Thyroid gland (tissue), 4 donors: ENCODE measurements around the gene ELP4. TPM values are rescaled to one million over a fixed set of nuclear protein-coding genes. Genes with fewer than 3 reads are reported as not detected.

ENCODE experiments used
- DNase-seq, 2 donors: peaks; one replicate each; pipeline ENCODE4 v3.0.0-alpha.2; 2019
- H3K27ac ChIP-seq, 3 donors: fragments of 200-600 bp; sonication (generic); 1 replicate in 2 of 3; 2 replicates in 1 of 3; pipeline ENCODE4 v1.5.1; 2016 to 2019; ENCODE audit warnings: mild to moderate bottlenecking in 1 of 3, moderate library complexity in 1 of 3
- H3K27me3 ChIP-seq: fragments of 200-600 bp; sonication (generic); one replicate; pipeline ENCODE4 v1.5.1; 2019
- H3K36me3 ChIP-seq, 2 donors: fragments of 200-600 bp; sonication (generic); one replicate each; pipeline ENCODE4 v1.5.1; 2016 to 2019
- H3K4me1 ChIP-seq, 2 donors: fragments of 200-600 bp; sonication (generic); one replicate each; pipeline ENCODE4 v1.5.1; 2017 to 2019
- H3K4me3 ChIP-seq, 3 donors: fragments of 200-600 bp; sonication (generic); replicated peaks in 1 of 3; 1 replicate in 2 of 3; 2 replicates in 1 of 3; pipeline ENCODE4 v1.5.1; 2016; ENCODE audit warnings: mild to moderate bottlenecking in 1 of 3
- H3K9me3 ChIP-seq: fragments of 200-600 bp; sonication (generic); one replicate; pipeline ENCODE4 v1.5.1; 2017
- POLR2A ChIP-seq, 2 donors: fragments of 450-650 bp; IDR thresholded peaks; one replicate each; pipeline ENCODE4 v1.6.1; 2017; ENCODE audit warnings: antibody characterized with exemption in 2 of 2, mild to moderate bottlenecking in 2 of 2, moderate library complexity in 1 of 2
- WGBS, 2 donors: methylation state at CpG; one replicate each; pipeline ENCODE4 v1.1.5; 2017; 5-methylcytosine and 5-hydroxymethylcytosine counted together
- intact Hi-C: fragments of 100-400 bp; cut with DNase I; formaldehyde crosslinking; loops from one replicate; pipeline ENCODE4 v1.15.1; 2023
- total RNA-seq, 4 donors: library from RNA; depleted of rRNA; stranded (reverse); fragments of >200 nt; gene quantifications; one replicate each; pipeline ENCODE4 v1.2.3, GENCODE V29; 2016
- TF ChIP-seq, protein P1 (sequence below), 6 experiments: fragments of 200-600 bp in 3 of 6; fragments of 450-650 bp in 3 of 6; sonication (generic) in 3 of 6; IDR thresholded peaks; one replicate each; pipeline ENCODE4 v1.5.1; 2016 to 2019; ENCODE audit warnings: antibody characterized with exemption in 6 of 6, mild to moderate bottlenecking in 2 of 6, inconsistent platforms in 1 of 6, moderate library complexity in 1 of 6

The ELP4 gene
- total RNA-seq, 4 donors from 2014 or later = 27.4 to 36.5 (median 33.0) TPM

DNA sequence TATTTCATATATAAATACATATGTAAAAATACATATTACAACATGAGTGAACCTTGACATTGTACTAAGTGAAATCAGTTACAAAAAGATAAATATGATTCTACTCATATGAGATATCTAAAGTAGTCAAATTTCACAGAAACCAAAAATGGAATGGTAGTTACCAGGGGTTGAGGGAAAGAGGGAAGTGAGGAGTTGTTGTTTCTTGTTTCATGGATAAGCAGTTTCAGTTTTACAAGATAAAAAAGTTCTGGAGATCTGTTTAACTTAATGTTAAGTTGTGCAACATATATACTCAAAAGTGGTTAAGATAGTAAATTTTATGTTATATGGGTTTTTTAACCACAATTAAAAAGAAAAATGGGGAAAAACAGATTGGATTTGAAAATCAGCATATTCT lies 107.7 kb downstream of the ELP4 start:
- H3K4me3 ChIP-seq = no peak overlapping the region
- no peaks in the 10 kb centered on the region for H3K4me1 ChIP-seq
- H3K27ac ChIP-seq = no peak overlapping the region
- no peaks in the 10 kb centered on the region for H3K9me3 ChIP-seq
- no peak for DNase-seq
- TF ChIP-seq, protein P1, sequence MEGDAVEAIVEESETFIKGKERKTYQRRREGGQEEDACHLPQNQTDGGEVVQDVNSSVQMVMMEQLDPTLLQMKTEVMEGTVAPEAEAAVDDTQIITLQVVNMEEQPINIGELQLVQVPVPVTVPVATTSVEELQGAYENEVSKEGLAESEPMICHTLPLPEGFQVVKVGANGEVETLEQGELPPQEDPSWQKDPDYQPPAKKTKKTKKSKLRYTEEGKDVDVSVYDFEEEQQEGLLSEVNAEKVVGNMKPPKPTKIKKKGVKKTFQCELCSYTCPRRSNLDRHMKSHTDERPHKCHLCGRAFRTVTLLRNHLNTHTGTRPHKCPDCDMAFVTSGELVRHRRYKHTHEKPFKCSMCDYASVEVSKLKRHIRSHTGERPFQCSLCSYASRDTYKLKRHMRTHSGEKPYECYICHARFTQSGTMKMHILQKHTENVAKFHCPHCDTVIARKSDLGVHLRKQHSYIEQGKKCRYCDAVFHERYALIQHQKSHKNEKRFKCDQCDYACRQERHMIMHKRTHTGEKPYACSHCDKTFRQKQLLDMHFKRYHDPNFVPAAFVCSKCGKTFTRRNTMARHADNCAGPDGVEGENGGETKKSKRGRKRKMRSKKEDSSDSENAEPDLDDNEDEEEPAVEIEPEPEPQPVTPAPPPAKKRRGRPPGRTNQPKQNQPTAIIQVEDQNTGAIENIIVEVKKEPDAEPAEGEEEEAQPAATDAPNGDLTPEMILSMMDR (IDR thresholded peaks at IDR 0.05) = no peak
- intact Hi-C loops = no loop called here
- H3K27me3 ChIP-seq = no peaks in the 10 kb centered on the region
- H3K36me3 ChIP-seq = no peaks in the 10 kb centered on the region

DNA sequence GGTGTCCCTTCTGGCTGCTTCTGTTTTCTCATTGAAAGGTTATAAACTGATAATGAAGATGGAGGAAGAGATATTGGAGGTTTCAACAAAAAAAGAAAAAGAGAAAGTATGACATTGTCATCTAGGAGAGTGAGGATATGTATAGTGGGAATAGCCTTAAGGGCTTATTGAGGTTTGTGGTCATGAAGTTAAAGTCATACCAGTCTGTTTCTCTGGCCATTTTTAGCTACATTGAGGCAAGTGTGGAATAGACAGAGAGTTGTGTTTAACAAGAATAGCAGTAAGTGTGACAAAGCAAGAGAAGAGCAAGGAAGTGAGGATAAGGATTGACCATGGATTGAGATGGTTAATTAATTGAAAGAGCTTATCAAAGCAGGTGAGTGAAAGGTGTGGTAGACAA lies 110.4 kb downstream of the ELP4 start:
- no peak for DNase-seq
- H3K27me3 ChIP-seq = no peaks in the 10 kb centered on the region
- no peaks in the 10 kb centered on the region for H3K4me1 ChIP-seq
- no peak overlapping the region for H3K4me3 ChIP-seq
- H3K27ac ChIP-seq = no peak overlapping the region
- intact Hi-C loops = no loop called here
- no peaks in the 10 kb centered on the region for H3K36me3 ChIP-seq
- TF ChIP-seq POLR2A (IDR thresholded peaks at IDR 0.05) = no peak
- TF ChIP-seq, protein P1 (IDR thresholded peaks at IDR 0.05) = no peak
- no peaks in the 10 kb centered on the region for H3K9me3 ChIP-seq

DNA sequence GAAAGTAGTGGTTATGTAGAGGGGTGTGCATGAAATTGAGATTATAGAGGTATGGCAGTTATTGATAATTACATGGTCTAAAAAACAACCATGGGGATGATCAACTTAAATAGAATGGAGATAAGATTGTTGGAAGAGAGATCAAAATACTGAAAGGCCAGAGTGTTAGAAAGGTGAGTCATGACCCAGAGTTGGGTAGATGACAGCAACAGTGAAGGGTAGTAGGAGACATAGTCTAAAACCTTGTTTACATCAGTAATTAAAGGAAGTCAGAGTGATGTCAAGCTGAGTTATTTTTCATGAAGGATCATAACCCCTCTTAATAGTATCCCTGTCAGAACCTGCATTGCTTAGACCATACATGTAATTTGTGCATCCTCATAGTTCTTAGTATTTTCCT lies 110.9 kb downstream of the ELP4 start:
- intact Hi-C loops = no loop called here
- no peak for TF ChIP-seq POLR2A (IDR thresholded peaks at IDR 0.05)
- TF ChIP-seq, protein P1 (IDR thresholded peaks at IDR 0.05) = no peak
- no peak for DNase-seq
- H3K9me3 ChIP-seq = no peaks in the 10 kb centered on the region
- no peaks in the 10 kb centered on the region for H3K36me3 ChIP-seq
- no peak overlapping the region for H3K4me3 ChIP-seq
- no peak overlapping the region for H3K27ac ChIP-seq
- H3K27me3 ChIP-seq = no peaks in the 10 kb centered on the region
- H3K4me1 ChIP-seq = no peaks in the 10 kb centered on the region

DNA sequence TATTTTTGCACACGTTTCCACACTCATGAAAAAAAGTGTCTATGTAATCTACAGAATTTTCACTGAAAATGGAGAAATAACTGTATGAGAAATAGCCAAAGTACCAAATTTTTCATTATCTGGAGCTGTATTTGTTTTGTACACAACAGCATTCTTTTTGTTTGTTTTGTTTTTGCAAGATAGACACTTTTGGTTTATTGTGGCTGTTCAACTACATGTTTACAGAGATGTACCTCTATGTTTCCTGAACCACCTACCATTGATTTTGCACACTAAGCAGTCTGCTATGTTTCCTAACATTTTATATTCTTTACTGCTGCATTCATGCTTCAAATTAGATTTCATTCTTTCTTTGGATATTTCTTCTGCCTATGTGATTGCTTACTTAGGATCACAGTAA lies 116.3 kb downstream of the ELP4 start:
- Histone ChIP-seq H3K9me3 (no peaks in the 10 kb centered on the region), H3K4me1 (no peaks in the 10 kb centered on the region), H3K4me3 (no peak overlapping the region), H3K27ac (no peak overlapping the region), H3K27me3 (no peaks in the 10 kb centered on the region), H3K36me3 (no peaks in the 10 kb centered on the region)
- TF ChIP-seq POLR2A (IDR thresholded peaks at IDR 0.05) = no peak
- TF ChIP-seq, protein P1 (IDR thresholded peaks at IDR 0.05) = no peak
- 94 to 95% methylated on average over 1 of the region's 1 CpG for WGBS, 2 donors
- DNase-seq = no peak
- intact Hi-C loops = no loop called here

DNA sequence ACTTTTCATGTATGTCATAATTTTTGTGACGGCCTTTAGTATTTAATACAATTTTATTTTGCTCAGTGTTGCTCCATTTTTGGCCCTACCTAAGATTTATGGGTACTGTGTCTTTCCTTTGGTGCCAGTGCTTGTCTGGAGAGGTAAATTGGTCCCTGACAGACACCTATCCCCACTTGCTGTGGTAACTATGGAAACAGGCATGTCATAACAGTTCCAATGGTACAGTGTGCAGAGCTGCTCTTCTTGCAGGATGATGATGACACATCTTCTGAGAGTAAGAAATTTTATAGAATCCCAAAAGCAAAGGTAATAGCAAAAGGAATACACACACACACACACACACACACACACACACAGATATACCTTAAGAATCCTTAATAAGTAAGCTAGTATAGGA lies 118.5 kb downstream of the ELP4 start:
- Histone ChIP-seq H3K4me3 (no peak overlapping the region), H3K27me3 (no peaks in the 10 kb centered on the region), H3K27ac (no peak overlapping the region), H3K4me1 (no peaks in the 10 kb centered on the region), H3K36me3 (no peaks in the 10 kb centered on the region), H3K9me3 (no peaks in the 10 kb centered on the region)
- intact Hi-C loops = no loop called here
- TF ChIP-seq POLR2A (IDR thresholded peaks at IDR 0.05) = no peak
- TF ChIP-seq, protein P1 (IDR thresholded peaks at IDR 0.05) = no peak
- 94 to 98% methylated on average over 1 of the region's 1 CpG for WGBS, 2 donors
- no peak for DNase-seq
